ENCODE data around the gene MGRN1.
"Not testable (repeated sequence)": the region's sequence is repeated elsewhere in the genome, so short reads cannot be mapped to it uniquely, and the experiment has no call there.

MGRN1 gene

GRCh38 chr16:4701791-4702465 lies 77.3 kb downstream of the MGRN1 start:
- DNase-seq: no peak

- no peak for DNase-seq
Measured at GRCh38 chr16:4702466-4702808, 77.8 kb downstream of the MGRN1 start.

- DNase-seq: no peak
Measured at GRCh38 chr16:4703906-4704305, 79.3 kb downstream of the MGRN1 start.

- DNase-seq: no peak
Measured at GRCh38 chr16:4704491-4704890, 79.9 kb downstream of the MGRN1 start.

GRCh38 chr16:4704913-4705312 lies 80.3 kb downstream of the MGRN1 start:
- no peak for DNase-seq

GRCh38 chr16:4706871-4707270 lies 82.2 kb downstream of the MGRN1 start:
- no peak for DNase-seq

GRCh38 chr16:4709481-4709880 lies 84.9 kb downstream of the MGRN1 start:
- no peak for DNase-seq

- no peak for DNase-seq
Measured at GRCh38 chr16:4713663-4714501, 89.3 kb downstream of the MGRN1 start.

- DNase-seq: no peak
Measured at GRCh38 chr16:4714996-4715395, 90.4 kb downstream of the MGRN1 start.

- DNase-seq: no peak
Measured at GRCh38 chr16:4718466-4718865, 93.8 kb downstream of the MGRN1 start.

- no peak for DNase-seq
Measured at GRCh38 chr16:4723071-4723767, 98.6 kb downstream of the MGRN1 start.

GRCh38 chr16:4724661-4725270 lies 100.1 kb downstream of the MGRN1 start:
- DNase-seq: no peak

- no peak for DNase-seq
Measured at GRCh38 chr16:4726616-4727015, 102.0 kb downstream of the MGRN1 start.

GRCh38 chr16:4728676-4729075 lies 104.0 kb downstream of the MGRN1 start:
- no peak for DNase-seq

GRCh38 chr16:4729876-4730275 lies 105.2 kb downstream of the MGRN1 start:
- no peak for DNase-seq

GRCh38 chr16:4733211-4733742 lies 108.7 kb downstream of the MGRN1 start:
- DNase-seq: no peak

GRCh38 chr16:4733747-4734062 lies 109.1 kb downstream of the MGRN1 start:
- DNase-seq: peak in 1 of 4 experiments; percentile 26

- DNase-seq: peak; percentile 54 to 73 (median 63)
Measured at GRCh38 chr16:4734063-4734729, 109.6 kb downstream of the MGRN1 start, which contains the start of the genes ANKS3 and DNAAF8. Gene ANKS3, minus strand, starts transcription at chr16:4734271. Its CDS starts 4,122 bp downstream, at chr16:4730149. Gene DNAAF8, plus strand, starts transcription at chr16:4734537. Its CDS starts 1,978 bp downstream, at chr16:4736515.

GRCh38 chr16:4734730-4735535 lies 110.3 kb downstream of the MGRN1 start:
- peak; percentile 78 to 94 (median 86) for DNase-seq

GRCh38 chr16:4736546-4736945 lies 111.9 kb downstream of the MGRN1 start:
- DNase-seq: no peak

- no peak for DNase-seq
Measured at GRCh38 chr16:4737545-4737944, 112.9 kb downstream of the MGRN1 start.

GRCh38 chr16:4738370-4738769 lies 113.7 kb downstream of the MGRN1 start:
- DNase-seq: not testable (repeated sequence)

Data from activated CD4-positive, CD25-positive, alpha-beta regulatory T cell (primary cell).